Measurements from ENCODE around the gene KRT1. TPM values are rescaled to one million over a fixed set of nuclear protein-coding genes. Genes with fewer than 3 reads are reported as not detected.

KRT1 gene
- total and polyA plus RNA-seq, 4 donors: 0.17 to 2.1 (median 0.48) TPM

DNA sequence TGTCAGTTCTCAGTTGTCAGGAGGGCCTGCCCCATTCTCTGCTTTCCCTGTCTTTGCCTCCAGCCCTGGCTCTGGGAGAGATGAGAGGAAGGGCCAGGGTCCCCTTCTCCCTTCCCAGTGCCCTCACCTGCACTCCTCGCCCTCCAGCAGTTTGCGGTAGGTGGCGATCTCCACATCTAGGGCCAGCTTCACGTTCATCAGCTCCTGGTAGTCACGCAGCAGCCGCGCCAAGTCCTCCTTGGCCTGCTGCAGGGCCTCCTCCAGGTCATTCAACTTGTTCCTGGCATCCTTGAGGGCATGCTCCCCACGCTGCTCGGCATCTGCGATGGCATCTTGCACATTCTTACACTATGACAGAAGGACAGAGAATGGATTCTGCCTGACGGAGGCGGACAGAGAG lies 33.6 kb downstream of the KRT1 start:
- DNase-seq (ENCODE audit: low read depth in 4 of 6, low spot score in 6 of 6): no peak
- Histone ChIP-seq H3K36me3 (ENCODE audit: control insufficient read depth, insufficient read depth, low read length) (no peaks in the 10 kb centered on the region), H3K27ac (ENCODE audit: low read depth, low read length) (no peak overlapping the region), H3K9me3 (ENCODE audit: control insufficient read depth, insufficient read depth, low read length) (no peaks in the 10 kb centered on the region), H3K4me3 (ENCODE audit: low read depth, low read length) (no peak overlapping the region), H3K4me1 (ENCODE audit: control insufficient read depth, insufficient read depth, low read length) (peaks cover 12% of the 10 kb centered on the region), H3K27me3 (ENCODE audit: control insufficient read depth, insufficient read depth, low read length) (no peaks in the 10 kb centered on the region)
- 80% methylated on average over 12 of the region's 12 CpGs for WGBS (ENCODE audit: insufficient coverage)

DNA sequence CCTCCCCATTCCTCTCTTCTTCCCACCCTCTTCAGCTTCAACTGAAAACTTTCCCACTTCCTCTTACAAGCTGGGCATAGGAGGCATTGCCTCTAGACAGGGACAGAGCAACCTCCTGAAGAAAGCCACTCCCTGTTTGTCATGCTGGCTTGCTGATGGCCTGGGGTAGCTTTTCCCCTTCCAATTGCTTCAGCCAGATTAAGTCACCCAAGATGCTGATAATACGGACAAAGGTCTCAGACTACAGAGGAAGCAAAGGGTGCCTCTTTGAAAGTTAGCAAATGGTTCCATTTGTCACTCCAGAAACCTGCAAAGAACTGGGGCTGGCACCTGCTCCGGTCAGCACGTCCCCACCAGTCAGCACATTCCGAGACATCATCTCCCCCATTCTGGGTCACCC lies 34.2 kb downstream of the KRT1 start:
- Histone ChIP-seq H3K27ac (ENCODE audit: low read depth, low read length) (no peak overlapping the region), H3K36me3 (ENCODE audit: control insufficient read depth, insufficient read depth, low read length) (no peaks in the 10 kb centered on the region), H3K27me3 (ENCODE audit: control insufficient read depth, insufficient read depth, low read length) (no peaks in the 10 kb centered on the region), H3K4me1 (ENCODE audit: control insufficient read depth, insufficient read depth, low read length) (peaks cover 12% of the 10 kb centered on the region), H3K4me3 (ENCODE audit: low read depth, low read length) (no peak overlapping the region), H3K9me3 (ENCODE audit: control insufficient read depth, insufficient read depth, low read length) (no peaks in the 10 kb centered on the region)
- 72% methylated on average over 4 of the region's 4 CpGs for WGBS (ENCODE audit: insufficient coverage)
- no peak for DNase-seq (ENCODE audit: low read depth in 4 of 6, low spot score in 6 of 6)

DNA sequence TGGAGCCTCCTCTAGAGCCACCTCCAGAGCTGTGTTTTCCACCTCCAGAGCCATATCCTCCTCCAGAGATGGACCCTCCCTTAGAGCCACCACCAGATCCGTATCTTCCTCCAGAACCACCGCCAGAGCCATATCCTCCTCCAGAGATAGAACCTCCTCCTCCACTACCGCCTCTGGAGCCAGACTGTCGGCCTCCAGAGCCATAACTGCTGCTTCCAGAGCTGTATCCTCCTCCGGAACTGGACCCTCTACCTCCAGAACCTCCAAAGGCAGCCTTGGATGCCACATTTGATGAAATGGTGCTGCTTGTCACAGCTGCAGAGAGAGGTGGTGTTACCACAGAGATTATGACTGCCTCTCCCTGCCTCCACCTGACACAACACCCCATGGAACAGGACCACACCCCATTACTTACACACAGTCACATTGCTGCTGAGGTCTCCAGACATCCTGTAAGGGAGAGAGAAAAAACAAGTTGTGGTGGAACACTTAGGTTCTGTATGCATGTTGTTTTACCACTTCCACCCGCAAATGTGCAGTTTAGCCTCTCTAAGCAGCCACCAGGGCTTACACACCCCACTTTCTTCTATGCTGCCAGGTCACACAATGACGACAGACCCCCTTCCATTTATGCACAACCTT lies 35.0 kb downstream of the KRT1 start:
- no peak overlapping the region for H3K4me3 ChIP-seq (ENCODE audit: low read depth, low read length)
- H3K9me3 ChIP-seq (ENCODE audit: control insufficient read depth, insufficient read depth, low read length): no peaks in the 10 kb centered on the region
- no peaks in the 10 kb centered on the region for H3K27me3 ChIP-seq (ENCODE audit: control insufficient read depth, insufficient read depth, low read length)
- H3K27ac ChIP-seq (ENCODE audit: low read depth, low read length): no peak overlapping the region
- no peaks in the 10 kb centered on the region for H3K36me3 ChIP-seq (ENCODE audit: control insufficient read depth, insufficient read depth, low read length)
- no peak for DNase-seq (ENCODE audit: low read depth in 4 of 6, low spot score in 6 of 6)
- WGBS (ENCODE audit: insufficient coverage): 91% methylated on average over 6 of the region's 7 CpGs
- H3K4me1 ChIP-seq (ENCODE audit: control insufficient read depth, insufficient read depth, low read length): peaks cover 5% of the 10 kb centered on the region

DNA sequence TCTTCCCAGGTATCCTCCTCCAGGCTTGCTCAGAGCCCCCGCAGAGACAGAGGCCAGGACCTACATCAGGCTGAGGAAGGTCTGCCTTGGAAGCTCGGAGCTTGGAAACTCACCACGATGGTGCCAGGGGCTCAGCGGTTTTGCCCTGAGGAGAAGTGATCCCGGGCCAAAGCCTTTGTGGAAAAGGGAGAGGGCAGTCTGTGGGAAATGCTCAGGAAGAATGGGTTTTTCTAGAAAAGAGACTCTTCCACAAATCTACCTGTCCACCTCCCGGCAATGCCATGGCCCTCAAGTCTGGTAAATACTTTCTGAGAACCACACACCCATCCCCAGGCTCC lies 36.2 kb downstream of the KRT1 start:
- Histone ChIP-seq H3K9me3 (ENCODE audit: control insufficient read depth, insufficient read depth, low read length) (no peaks in the 10 kb centered on the region), H3K4me1 (ENCODE audit: control insufficient read depth, insufficient read depth, low read length) (peaks cover 2% of the 10 kb centered on the region), H3K27ac (ENCODE audit: low read depth, low read length) (no peak overlapping the region), H3K36me3 (ENCODE audit: control insufficient read depth, insufficient read depth, low read length) (no peaks in the 10 kb centered on the region), H3K27me3 (ENCODE audit: control insufficient read depth, insufficient read depth, low read length) (no peaks in the 10 kb centered on the region), H3K4me3 (ENCODE audit: low read depth, low read length) (no peak overlapping the region)
- DNase-seq (ENCODE audit: low read depth in 4 of 6, low spot score in 6 of 6): no peak
- WGBS (ENCODE audit: insufficient coverage): 100% methylated on average over 4 of the region's 6 CpGs

DNA sequence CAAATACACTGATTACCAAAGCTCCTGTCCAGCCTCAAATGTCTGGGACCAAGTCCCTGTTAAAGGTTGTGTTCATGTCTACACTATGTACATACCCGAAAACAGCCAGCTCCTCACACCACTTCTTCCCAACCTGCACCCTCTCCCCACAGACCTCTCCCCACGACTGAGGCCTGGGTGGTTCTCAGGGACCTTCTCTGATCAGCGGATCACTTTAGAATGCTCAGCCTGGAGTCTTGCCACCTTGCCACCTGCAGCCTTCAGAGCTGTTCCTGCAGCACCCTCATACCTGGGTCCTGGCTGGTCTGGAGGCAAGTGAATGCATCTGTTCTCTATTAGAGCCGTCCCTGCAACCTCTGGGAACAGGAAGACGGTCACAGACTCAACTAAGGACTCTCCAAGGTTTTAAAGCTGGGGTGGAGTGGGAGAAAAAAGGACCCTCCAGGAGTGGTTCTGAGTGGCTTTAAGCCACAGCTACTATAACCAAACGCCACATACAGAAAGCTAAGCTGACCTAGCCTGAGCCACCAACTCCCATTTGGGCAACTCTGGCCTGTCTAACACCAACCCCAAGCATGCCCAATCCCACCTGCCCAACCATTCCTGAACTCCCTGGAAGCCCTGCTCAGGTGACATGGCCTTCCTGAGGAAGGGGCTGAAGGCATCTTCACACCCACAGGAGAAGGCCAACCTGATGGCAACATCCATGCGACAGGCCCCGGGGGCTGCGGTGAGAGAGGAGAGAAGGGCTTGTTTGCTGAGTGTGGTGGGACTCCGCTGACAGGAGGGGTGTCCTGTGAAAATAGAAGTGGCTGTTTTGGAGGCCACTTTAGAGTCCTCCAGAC lies 36.8 kb downstream of the KRT1 start:
- H3K27me3 ChIP-seq (ENCODE audit: control insufficient read depth, insufficient read depth, low read length): no peaks in the 10 kb centered on the region
- no peak for DNase-seq (ENCODE audit: low read depth in 4 of 6, low spot score in 6 of 6)
- H3K9me3 ChIP-seq (ENCODE audit: control insufficient read depth, insufficient read depth, low read length): no peaks in the 10 kb centered on the region
- H3K27ac ChIP-seq (ENCODE audit: low read depth, low read length): no peak overlapping the region
- no peaks in the 10 kb centered on the region for H3K36me3 ChIP-seq (ENCODE audit: control insufficient read depth, insufficient read depth, low read length)
- H3K4me1 ChIP-seq (ENCODE audit: control insufficient read depth, insufficient read depth, low read length): no peaks in the 10 kb centered on the region
- WGBS (ENCODE audit: insufficient coverage): 91% methylated on average over 8 of the region's 10 CpGs
- no peak overlapping the region for H3K4me3 ChIP-seq (ENCODE audit: low read depth, low read length)

DNA sequence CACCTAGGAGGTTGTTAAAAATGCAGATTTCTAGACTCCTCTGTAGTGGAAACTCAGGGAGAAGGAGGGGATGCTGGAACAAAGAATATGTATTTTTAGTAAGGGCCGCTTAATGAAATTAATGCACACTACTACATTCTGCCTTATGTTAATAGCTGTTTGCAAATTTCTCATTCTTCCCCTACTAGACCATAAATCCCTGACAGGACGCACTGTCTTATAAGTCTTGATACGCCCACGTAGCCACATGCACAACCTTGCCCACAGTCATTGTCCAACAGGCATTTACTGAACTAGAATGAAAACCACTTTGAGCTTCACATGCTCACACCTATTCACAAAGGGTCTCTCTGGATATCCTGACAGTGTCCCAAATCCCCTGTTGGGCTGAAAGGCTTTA lies 38.7 kb downstream of the KRT1 start:
- no peak overlapping the region for H3K27ac ChIP-seq (ENCODE audit: low read depth, low read length)
- 50% methylated on average over 3 of the region's 4 CpGs for WGBS (ENCODE audit: insufficient coverage)
- no peaks in the 10 kb centered on the region for H3K4me1 ChIP-seq (ENCODE audit: control insufficient read depth, insufficient read depth, low read length)
- no peaks in the 10 kb centered on the region for H3K9me3 ChIP-seq (ENCODE audit: control insufficient read depth, insufficient read depth, low read length)
- H3K27me3 ChIP-seq (ENCODE audit: control insufficient read depth, insufficient read depth, low read length): no peaks in the 10 kb centered on the region
- DNase-seq (ENCODE audit: low read depth in 4 of 6, low spot score in 6 of 6): no peak
- no peak overlapping the region for H3K4me3 ChIP-seq (ENCODE audit: low read depth, low read length)
- H3K36me3 ChIP-seq (ENCODE audit: control insufficient read depth, insufficient read depth, low read length): no peaks in the 10 kb centered on the region

DNA sequence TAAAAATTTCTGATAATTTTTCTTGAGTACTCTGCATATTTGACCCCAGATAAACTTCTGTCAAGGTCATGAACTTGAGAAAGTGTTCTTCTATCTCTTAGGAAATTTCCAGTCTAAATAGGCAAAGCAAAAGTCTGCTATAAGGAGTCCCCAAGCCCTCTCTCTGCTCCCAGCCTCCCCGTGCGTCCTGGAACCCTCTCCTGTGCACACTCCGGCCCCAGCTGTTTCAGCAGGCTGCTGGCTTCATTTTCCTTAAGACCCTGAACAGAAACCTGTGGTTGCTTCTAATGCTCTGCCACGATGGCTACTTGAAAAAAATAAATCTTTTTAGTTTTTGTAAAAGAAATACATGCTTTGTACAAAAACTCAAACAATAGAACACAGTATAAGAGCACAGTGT lies 42.9 kb downstream of the KRT1 start:
- peaks cover 7% of the 10 kb centered on the region for H3K4me1 ChIP-seq (ENCODE audit: control insufficient read depth, insufficient read depth, low read length)
- WGBS (ENCODE audit: insufficient coverage): 50% methylated on average over 2 of the region's 4 CpGs
- H3K27me3 ChIP-seq (ENCODE audit: control insufficient read depth, insufficient read depth, low read length): no peaks in the 10 kb centered on the region
- H3K4me3 ChIP-seq (ENCODE audit: low read depth, low read length): no peak overlapping the region
- H3K27ac ChIP-seq (ENCODE audit: low read depth, low read length): no peak overlapping the region
- H3K9me3 ChIP-seq (ENCODE audit: control insufficient read depth, insufficient read depth, low read length): no peaks in the 10 kb centered on the region
- no peaks in the 10 kb centered on the region for H3K36me3 ChIP-seq (ENCODE audit: control insufficient read depth, insufficient read depth, low read length)
- DNase-seq (ENCODE audit: low read depth in 4 of 6, low spot score in 6 of 6): no peak

DNA sequence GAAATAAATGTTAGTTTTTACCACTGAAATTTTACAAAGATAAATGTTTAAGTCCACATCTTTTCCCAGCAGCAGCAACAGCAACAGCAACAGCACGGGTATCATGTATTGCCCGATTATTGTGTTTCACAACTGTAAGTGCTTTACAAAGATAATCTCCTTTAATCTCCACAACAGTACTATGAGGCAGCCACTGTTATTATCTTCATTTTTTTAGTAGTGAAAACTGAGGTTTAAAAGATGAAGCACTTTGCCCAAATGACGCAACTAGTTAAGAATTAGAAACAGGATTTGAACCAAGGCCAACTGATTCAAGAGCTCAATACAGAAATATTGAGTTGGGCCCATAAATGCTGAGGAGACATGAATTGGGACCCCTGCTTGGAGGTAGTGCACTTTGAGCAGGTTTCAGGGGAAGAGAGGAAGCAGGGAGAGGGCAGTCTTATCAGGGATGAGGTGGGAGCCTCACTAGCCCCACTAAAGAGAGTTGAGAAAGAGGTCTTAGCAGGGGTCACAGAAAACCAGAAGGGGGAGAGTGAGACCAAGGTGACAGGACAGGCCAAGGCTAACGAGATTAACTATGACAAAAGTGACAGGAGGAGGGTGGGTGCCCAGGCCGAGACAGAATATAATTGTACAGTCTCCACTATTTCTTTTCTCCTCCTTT lies 43.5 kb downstream of the KRT1 start:
- Histone ChIP-seq H3K9me3 (ENCODE audit: control insufficient read depth, insufficient read depth, low read length) (no peaks in the 10 kb centered on the region), H3K4me1 (ENCODE audit: control insufficient read depth, insufficient read depth, low read length) (peaks cover 11% of the 10 kb centered on the region), H3K27ac (ENCODE audit: low read depth, low read length) (no peak overlapping the region), H3K4me3 (ENCODE audit: low read depth, low read length) (no peak overlapping the region), H3K36me3 (ENCODE audit: control insufficient read depth, insufficient read depth, low read length) (no peaks in the 10 kb centered on the region), H3K27me3 (ENCODE audit: control insufficient read depth, insufficient read depth, low read length) (no peaks in the 10 kb centered on the region)
- DNase-seq (ENCODE audit: low read depth in 4 of 6, low spot score in 6 of 6): no peak
- WGBS (ENCODE audit: insufficient coverage): 67% methylated on average over 4 of the region's 5 CpGs

DNA sequence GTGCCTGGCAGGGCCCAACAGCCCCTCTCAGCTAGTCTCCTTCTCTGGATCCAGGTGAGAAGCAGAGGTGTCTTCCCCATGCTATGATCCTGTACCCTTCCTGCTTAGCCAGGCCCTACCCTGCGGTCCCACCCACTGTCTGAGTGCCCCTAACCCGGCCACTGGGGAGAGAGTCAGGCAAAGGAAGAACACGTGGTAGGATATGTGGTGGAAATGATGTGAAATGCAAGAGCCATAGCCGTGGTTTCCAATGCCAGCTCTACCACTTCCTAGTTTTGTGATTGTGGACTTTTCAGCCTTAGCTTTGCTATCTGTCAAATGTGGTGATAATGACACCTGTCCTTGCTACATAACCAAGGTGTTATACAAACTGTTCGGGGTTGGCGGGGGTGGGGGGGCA lies 44.0 kb downstream of the KRT1 start:
- H3K27me3 ChIP-seq (ENCODE audit: control insufficient read depth, insufficient read depth, low read length): no peaks in the 10 kb centered on the region
- no peak for DNase-seq (ENCODE audit: low read depth in 4 of 6, low spot score in 6 of 6)
- H3K27ac ChIP-seq (ENCODE audit: low read depth, low read length): no peak overlapping the region
- H3K4me3 ChIP-seq (ENCODE audit: low read depth, low read length): no peak overlapping the region
- no peaks in the 10 kb centered on the region for H3K9me3 ChIP-seq (ENCODE audit: control insufficient read depth, insufficient read depth, low read length)
- H3K36me3 ChIP-seq (ENCODE audit: control insufficient read depth, insufficient read depth, low read length): no peaks in the 10 kb centered on the region
- WGBS (ENCODE audit: insufficient coverage): 78% methylated on average over 3 of the region's 6 CpGs
- H3K4me1 ChIP-seq (ENCODE audit: control insufficient read depth, insufficient read depth, low read length): peaks cover 11% of the 10 kb centered on the region

All from spinal cord (tissue), 10 donors.